Small intestine (tissue), 7 donors: ENCODE measurements around the gene EOMES. TPM values are rescaled to one million over a fixed set of nuclear protein-coding genes. Genes with fewer than 3 reads are reported as not detected.
A peak's percentile ranks its signal among the peaks of the same experiment; 100 is the strongest.

ENCODE experiments used
- DNase-seq, 2 donors: peaks; one replicate each; pipeline versions ENCODE4 v3.0.0 to v3.0.0-alpha.2; 2013
- FAIRE-seq: peaks from 2 replicates; lab custom pipeline; 2012; peaks lifted over from hg19 to GRCh38; lab: Jason Lieb, UNC
- H3K27ac ChIP-seq, 3 donors: one replicate each; pipeline ENCODE4 v1.5.1; 2013; ENCODE audit warnings: low read length in 2 of 3, mild to moderate bottlenecking in 2 of 3, control low read depth in 1 of 3, inconsistent platforms in 1 of 3, low read depth in 1 of 3, moderate library complexity in 1 of 3
- H3K27me3 ChIP-seq, 3 donors: one replicate each; pipeline ENCODE4 v1.6.1; 2013; ENCODE audit warnings: low read length in 3 of 3, inconsistent platforms in 1 of 3; ENCODE audit not compliant: control insufficient read depth in 3 of 3, insufficient read depth in 3 of 3
- H3K36me3 ChIP-seq, 3 donors: one replicate each; pipeline ENCODE4 v1.6.1; 2013; ENCODE audit warnings: low read length in 3 of 3, inconsistent platforms in 1 of 3, low read depth in 1 of 3, mild to moderate bottlenecking in 1 of 3, moderate library complexity in 1 of 3; ENCODE audit not compliant: control insufficient read depth in 3 of 3, insufficient read depth in 2 of 3
- H3K4me1 ChIP-seq, 3 donors: one replicate each; pipeline ENCODE4 v1.6.1; 2013; ENCODE audit warnings: low read length in 2 of 3, inconsistent platforms in 1 of 3, low read depth in 1 of 3, mild to moderate bottlenecking in 1 of 3, moderate library complexity in 1 of 3; ENCODE audit not compliant: control insufficient read depth in 3 of 3, insufficient read depth in 2 of 3
- H3K4me3 ChIP-seq, 3 donors: one replicate each; pipeline ENCODE4 v1.5.1; 2013; ENCODE audit warnings: low read length in 3 of 3, control low read depth in 1 of 3, inconsistent platforms in 1 of 3, low read depth in 1 of 3, mild to moderate bottlenecking in 1 of 3, moderate library complexity in 1 of 3
- H3K9me3 ChIP-seq, 2 donors: one replicate each; pipeline ENCODE4 v1.6.1; 2013; ENCODE audit warnings: low read depth in 1 of 2, low read length in 1 of 2; ENCODE audit not compliant: control insufficient read depth in 2 of 2, insufficient read depth in 1 of 2
- WGBS, 3 donors: extraction: QIAGEN DNeasy Blood & Tissue Kit; methylation state at CpG; one replicate each; pipeline ENCODE4 v1.1.7; 2013; 5-methylcytosine and 5-hydroxymethylcytosine counted together
- polyA plus RNA-seq, 4 donors: library from polyadenylated mRNA; stranded (reverse) in 3 of 4; unstranded in 1 of 4; fragments of 200-250 nt in 3 of 4; fragments of 120-200 nt in 1 of 4; gene quantifications; one replicate each; pipeline versions ENCODE4 v1.2.1 to v1.2.3, GENCODE V29; 2013
- donor health status: healthy with polysubstance abuse.
- donor health status: control.
- donor health status: control.
- donor health status: Bipolar disorder and iron deficiency.
- donor health status: healthy.

The EOMES gene
- polyA plus RNA-seq, 4 donors: 0.13 to 0.40 TPM; not detected in 2

- Histone ChIP-seq H3K9me3 (no peaks in the 10 kb centered on the region), H3K36me3 (no peaks in the 10 kb centered on the region), H3K4me3 (no peak overlapping the region), H3K4me1 (peaks cover 2 to 11% (median 5%) of the 10 kb centered on the region in 3 donors), H3K27ac (no peak overlapping the region), H3K27me3 (peaks cover 7 to 91% (median 55%) of the 10 kb centered on the region in 3 donors)
- 10 to 18% (median 17%) methylated on average over 30 of the region's 30 CpGs for WGBS, 3 donors
- DNase-seq (no peak), FAIRE-seq (no peak)
These were observed 2.5 kb upstream of the EOMES start for GRCh38 chr3:27724459-27725197.

DNA sequence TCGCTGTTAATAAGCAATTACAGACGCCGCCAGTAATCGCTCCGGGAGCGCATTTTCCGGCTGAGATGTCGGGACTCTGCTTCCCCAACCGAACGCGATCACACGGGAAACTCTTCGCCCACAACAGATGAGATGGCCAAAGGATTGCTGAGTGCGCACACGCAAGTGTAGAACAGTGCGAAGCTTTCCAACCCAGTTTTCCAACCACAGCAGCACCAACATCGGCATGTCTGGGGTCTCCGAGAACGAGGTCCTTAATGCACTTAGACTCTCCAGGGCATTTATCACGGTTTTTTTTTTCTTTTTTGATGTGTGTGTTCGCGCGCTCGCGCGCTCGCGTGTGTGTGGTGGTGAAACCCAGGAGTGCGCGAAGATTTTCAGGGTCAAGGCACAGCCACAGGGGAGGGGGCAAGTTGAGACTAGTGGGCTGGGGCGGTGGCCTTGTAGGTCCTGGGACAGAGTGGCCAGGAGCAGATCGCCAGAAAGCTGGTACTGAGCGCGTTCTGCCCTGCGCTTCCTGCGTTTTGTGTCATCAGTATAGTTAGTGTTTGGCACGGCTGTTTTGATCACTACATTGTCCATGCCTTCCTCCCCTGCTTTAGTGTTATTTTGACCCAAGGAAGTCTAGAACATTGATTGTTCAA is 1.8 kb upstream of the EOMES start:
- peaks cover 2 to 11% (median 5%) of the 10 kb centered on the region in 3 donors for H3K4me1 ChIP-seq
- FAIRE-seq: no peak
- no peaks in the 10 kb centered on the region for H3K36me3 ChIP-seq
- H3K27ac ChIP-seq: no peak overlapping the region
- H3K4me3 ChIP-seq: no peak overlapping the region
- WGBS, 3 donors: 7 to 26% (median 17%) methylated on average over 37 of the region's 37 CpGs
- no peaks in the 10 kb centered on the region for H3K9me3 ChIP-seq
- peaks cover 7 to 91% (median 53%) of the 10 kb centered on the region in 3 donors for H3K27me3 ChIP-seq
- DNase-seq: no peak

GRCh38 chr3:27723456-27723814 is 1.3 kb upstream of the EOMES start:
- Histone ChIP-seq H3K27me3 (peaks cover 7 to 89% (median 48%) of the 10 kb centered on the region in 3 donors), H3K9me3 (no peaks in the 10 kb centered on the region), H3K27ac (no peak overlapping the region), H3K36me3 (no peaks in the 10 kb centered on the region), H3K4me1 (peaks cover 2 to 11% (median 5%) of the 10 kb centered on the region in 3 donors), H3K4me3 (no peak overlapping the region)
- no peak for FAIRE-seq
- DNase-seq: no peak
- WGBS, 3 donors: 5 to 10% (median 7%) methylated on average over 15 of the region's 15 CpGs

- H3K9me3 ChIP-seq: no peaks in the 10 kb centered on the region
- H3K36me3 ChIP-seq: no peaks in the 10 kb centered on the region
- WGBS, 3 donors: 4 to 8% (median 8%) methylated on average over 13 of the region's 13 CpGs
- no peak overlapping the region for H3K27ac ChIP-seq
- peaks cover 2 to 11% (median 5%) of the 10 kb centered on the region in 3 donors for H3K4me1 ChIP-seq
- H3K27me3 ChIP-seq: peaks cover 7 to 87% (median 44%) of the 10 kb centered on the region in 3 donors
- no peak overlapping the region for H3K4me3 ChIP-seq
- no peak for FAIRE-seq
- no peak for DNase-seq
These were observed 900 bp upstream of the EOMES start for GRCh38 chr3:27723001-27723445.

- DNase-seq: peak; percentile 24 to 41
- peaks cover 7 to 91% (median 49%) of the 10 kb centered on the region in 3 donors for H3K27me3 ChIP-seq
These were observed 1.0 kb downstream of the EOMES start for GRCh38 chr3:27720899-27721716.

DNA sequence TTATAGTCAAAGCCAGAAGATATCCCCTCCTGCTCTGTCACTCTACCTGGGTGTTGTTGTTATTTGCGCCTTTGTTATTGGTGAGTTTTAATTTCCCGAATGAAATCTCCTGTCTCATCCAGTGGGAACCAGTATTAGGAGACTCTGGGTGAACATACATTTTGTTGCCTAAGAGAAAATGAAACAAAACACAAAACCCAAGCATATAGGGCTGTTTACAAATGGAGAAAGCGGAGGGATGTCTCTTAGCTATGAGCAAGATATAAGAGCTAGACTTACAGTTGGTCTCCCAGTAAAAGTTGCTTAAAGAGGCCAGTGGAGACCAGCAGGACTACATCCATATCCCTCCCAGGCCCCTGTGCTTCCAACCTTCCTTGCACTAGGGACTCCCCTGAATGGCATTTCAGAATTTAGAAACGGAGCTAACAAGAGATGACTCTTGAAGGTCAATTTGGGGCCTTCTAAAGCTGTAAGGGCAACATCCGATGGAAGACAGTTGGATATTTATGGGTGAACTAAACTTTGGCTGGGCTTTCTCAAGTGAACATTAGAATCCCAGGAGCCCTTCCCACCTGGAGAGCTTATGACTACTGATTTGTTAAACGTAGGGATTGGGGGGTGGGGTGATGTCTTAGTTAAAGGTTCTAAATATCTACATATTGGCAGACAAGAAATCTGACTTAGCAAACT is 2.7 kb downstream of the EOMES start:
- H3K27ac ChIP-seq: no peak overlapping the region
- H3K4me3 ChIP-seq: no peak overlapping the region
- DNase-seq (no peak), FAIRE-seq (no peak)
- no peaks in the 10 kb centered on the region for H3K36me3 ChIP-seq
- H3K9me3 ChIP-seq: no peaks in the 10 kb centered on the region
- WGBS, 3 donors: 62 to 67% (median 65%) methylated on average over 6 of the region's 6 CpGs
- H3K4me1 ChIP-seq: peaks cover 7 to 20% (median 11%) of the 10 kb centered on the region in 3 donors
- peaks cover 7 to 94% (median 52%) of the 10 kb centered on the region in 3 donors for H3K27me3 ChIP-seq

More at GRCh38 chr3:27720899-27721716, 1.0 kb downstream of the EOMES start:
- Histone ChIP-seq H3K27ac (no peak overlapping the region), H3K36me3 (no peaks in the 10 kb centered on the region), H3K4me1 (peaks cover 2 to 11% (median 5%) of the 10 kb centered on the region in 3 donors), H3K4me3 (peak overlapping the region in 2 of 3 donors; percentile 10 to 53), H3K9me3 (no peaks in the 10 kb centered on the region)
- FAIRE-seq: no peak
- WGBS, 3 donors: 2 to 5% (median 2%) methylated on average over 61 to 64 of the region's 64 CpGs

GRCh38 chr3:27718459-27718858 is 3.7 kb downstream of the EOMES start:
- Histone ChIP-seq H3K9me3 (no peaks in the 10 kb centered on the region), H3K4me3 (no peak overlapping the region), H3K36me3 (no peaks in the 10 kb centered on the region), H3K4me1 (peaks cover 11 to 30% (median 12%) of the 10 kb centered on the region in 3 donors), H3K27me3 (peaks cover 7 to 94% (median 53%) of the 10 kb centered on the region in 3 donors), H3K27ac (no peak overlapping the region)
- no peak for FAIRE-seq
- DNase-seq: no peak
- WGBS, 3 donors: 57 to 62% (median 61%) methylated on average over 5 of the region's 5 CpGs
